Kidney glomerular epithelial cell (primary cell): ENCODE measurements around the gene ANKRD18A.
A peak's percentile ranks its signal among the peaks of the same experiment; 100 is the strongest.

Experiments used
- DNase-seq: peaks from one replicate; lab custom pipeline; 2025; lab: John Stamatoyannopoulos, UW

ANKRD18A gene

DNA sequence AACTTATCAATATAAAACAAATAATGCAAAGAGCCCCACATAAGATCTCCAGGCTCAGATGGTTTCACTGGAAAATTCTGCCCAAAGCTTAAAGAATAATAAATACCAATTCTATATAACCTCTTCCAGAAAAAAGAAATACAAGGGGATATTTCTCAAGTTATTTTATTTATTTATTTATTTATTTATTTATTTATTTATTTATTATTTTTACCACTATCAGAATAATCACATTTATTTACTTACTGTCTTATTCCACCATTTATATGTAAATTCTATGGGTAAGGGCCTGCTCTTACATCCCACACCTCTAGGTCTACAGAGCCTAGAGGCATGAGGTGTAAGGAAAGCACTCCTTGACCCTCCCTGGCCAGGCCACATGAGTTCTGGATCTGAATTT is 91.1 kb downstream of the ANKRD18A start:
- DNase-seq, result no peak

DNA sequence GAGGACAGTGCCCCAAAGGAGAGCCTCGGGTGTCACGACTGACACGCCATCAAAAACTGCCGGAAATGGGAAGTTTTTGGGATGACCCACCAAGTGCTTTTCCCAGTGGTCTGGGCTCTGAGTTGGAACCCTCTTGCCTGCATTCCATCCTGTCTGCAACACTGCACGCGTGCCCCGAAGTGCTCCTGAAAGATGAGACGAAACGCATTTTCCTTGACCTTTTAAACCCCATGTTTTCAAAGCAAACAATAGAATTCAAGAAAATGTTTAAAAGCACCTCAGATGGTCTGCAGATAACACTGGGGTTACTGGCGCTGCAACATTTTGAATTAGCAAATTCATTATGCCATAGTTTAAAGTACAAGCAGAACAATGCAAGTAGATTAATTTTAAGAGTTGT is 92.9 kb downstream of the ANKRD18A start:
- DNase-seq, result no peak

DNA sequence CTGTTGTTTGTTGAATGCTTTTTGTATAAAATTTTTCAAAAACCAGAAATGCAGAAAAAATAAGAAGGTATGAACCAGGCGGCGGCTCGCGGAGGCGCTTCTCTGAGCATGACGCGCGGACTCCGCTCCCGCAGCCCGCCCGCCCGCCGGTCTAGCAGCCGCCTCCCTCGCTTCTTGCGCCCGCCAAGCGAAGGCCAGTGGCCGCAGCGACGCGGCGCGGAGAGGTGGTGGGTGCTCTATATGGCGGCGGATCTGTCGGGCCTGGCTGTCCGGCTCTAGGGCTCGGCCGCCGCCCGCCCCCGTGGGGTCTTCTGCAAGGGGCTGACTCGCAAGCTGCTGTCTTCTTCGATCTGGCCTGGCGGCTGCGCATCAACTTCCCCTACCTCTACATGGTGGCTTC is 93.8 kb downstream of the ANKRD18A start:
- no peak for DNase-seq

DNA sequence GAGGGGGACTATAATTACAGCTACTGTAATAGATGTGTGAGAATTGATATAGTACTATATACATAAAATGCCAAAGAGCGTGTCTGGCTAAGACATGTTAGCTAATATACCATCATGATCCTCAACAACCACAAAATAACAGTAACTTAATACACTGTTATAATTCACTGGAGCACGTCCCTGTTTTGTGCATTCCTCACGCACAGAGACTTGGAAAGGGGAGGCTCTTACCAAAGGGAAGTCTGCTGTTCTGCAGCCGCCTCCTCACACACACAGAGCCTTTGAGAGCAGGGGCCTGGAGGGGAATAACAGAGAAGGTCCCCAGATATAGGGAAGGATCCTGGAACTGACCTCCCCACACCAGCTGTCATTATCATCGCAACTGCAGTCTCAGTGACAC is 97.3 kb downstream of the ANKRD18A start:
- peak; percentile 49 for DNase-seq

DNA sequence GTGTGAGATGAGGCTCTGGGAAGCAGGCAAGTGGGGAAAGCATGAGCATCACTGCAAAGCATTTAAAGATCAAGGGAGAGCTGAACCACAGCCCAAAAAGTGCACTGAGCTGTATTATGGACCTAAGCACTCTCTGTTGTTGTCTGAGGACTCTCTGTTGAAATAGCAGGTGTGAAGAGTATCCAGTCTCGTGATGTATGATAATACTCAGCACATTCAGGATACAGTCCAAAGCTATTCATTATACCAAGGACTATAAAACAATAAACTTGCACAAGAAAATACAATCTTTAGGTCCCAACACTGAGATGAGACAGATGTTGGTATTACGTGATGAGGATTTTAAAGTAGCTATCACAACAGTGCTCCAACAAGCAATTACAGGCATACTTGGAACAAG is 98.6 kb downstream of the ANKRD18A start:
- DNase-seq, result no peak
